NB4 (cell line): ENCODE data around the gene CBFA2T3.

Source experiments
- DNase-seq: peaks from one replicate; pipeline ENCODE4 v3.0.0; 2010; ENCODE audit warnings: low read depth
- H3K4me3 ChIP-seq: one replicate; pipeline ENCODE4 v1.5.1; 2011; ENCODE audit warnings: mild to moderate bottlenecking, low read depth, low read length, moderate library complexity
- MYC ChIP-seq: IDR thresholded peaks from 2 replicates; pipeline ENCODE4 v1.6.1; 2011; ENCODE audit warnings: low read depth, low read length
- POLR2A ChIP-seq: IDR thresholded peaks from 2 replicates; pipeline ENCODE4 v1.6.1; 2011; ENCODE audit warnings: mild to moderate bottlenecking; ENCODE audit not compliant: insufficient read length; ENCODE audit errors: extremely low read depth
- TF ChIP-seq, protein P1 (sequence below): IDR thresholded peaks from 2 replicates; pipeline ENCODE4 v1.6.1; 2011; ENCODE audit warnings: low read depth, low read length
- TF ChIP-seq, protein P2 (sequence below): IDR thresholded peaks from one replicate; pipeline ENCODE4 v1.5.1; 2012; ENCODE audit warnings: low read depth, low read length

Gene CBFA2T3

DNA sequence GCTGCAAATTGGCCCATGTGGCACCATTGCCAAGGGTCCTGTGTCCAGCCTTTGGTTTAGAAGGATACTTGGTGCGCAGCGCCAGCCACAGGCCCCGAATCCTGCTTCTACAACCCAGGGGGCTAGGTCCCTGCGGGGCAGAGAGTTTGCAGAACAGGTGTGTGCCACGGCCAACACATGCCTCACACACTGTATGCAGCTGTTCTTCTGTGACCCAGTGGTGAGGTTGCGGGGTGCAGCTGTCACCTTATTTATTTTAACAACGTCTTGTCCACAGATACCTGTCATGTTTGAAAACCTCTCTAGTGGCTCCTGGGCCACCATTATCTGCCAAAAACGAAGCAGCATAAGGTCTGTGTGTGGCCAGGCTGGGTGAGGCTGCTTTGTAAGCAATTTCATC is 11.6 kb downstream of the CBFA2T3 start:
- no peak for DNase-seq
- H3K4me3 ChIP-seq = no peak overlapping the region

DNA sequence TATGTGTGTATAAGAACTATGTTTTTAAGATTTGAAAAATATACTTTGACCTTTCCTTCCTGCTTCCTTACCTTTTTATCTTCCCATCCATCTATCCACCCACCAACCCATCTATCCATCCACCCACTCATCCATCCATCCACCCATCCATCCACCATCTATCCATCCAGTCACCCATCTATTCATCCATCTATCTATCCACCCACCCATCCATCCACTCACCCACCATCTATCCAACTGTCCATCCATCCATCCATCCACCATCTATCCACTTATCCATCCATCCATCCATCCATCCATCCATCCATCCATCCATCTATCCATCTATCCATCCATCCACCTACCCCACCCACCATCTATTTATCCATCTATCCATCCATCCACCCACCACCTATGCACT is 12.4 kb downstream of the CBFA2T3 start:
- TF ChIP-seq, protein P1, sequence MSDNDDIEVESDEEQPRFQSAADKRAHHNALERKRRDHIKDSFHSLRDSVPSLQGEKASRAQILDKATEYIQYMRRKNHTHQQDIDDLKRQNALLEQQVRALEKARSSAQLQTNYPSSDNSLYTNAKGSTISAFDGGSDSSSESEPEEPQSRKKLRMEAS = no peak
- TF ChIP-seq MYC = no peak
- no peak for TF ChIP-seq POLR2A
- TF ChIP-seq, protein P2, sequence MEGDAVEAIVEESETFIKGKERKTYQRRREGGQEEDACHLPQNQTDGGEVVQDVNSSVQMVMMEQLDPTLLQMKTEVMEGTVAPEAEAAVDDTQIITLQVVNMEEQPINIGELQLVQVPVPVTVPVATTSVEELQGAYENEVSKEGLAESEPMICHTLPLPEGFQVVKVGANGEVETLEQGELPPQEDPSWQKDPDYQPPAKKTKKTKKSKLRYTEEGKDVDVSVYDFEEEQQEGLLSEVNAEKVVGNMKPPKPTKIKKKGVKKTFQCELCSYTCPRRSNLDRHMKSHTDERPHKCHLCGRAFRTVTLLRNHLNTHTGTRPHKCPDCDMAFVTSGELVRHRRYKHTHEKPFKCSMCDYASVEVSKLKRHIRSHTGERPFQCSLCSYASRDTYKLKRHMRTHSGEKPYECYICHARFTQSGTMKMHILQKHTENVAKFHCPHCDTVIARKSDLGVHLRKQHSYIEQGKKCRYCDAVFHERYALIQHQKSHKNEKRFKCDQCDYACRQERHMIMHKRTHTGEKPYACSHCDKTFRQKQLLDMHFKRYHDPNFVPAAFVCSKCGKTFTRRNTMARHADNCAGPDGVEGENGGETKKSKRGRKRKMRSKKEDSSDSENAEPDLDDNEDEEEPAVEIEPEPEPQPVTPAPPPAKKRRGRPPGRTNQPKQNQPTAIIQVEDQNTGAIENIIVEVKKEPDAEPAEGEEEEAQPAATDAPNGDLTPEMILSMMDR = no peak
- no peak for DNase-seq
- no peak overlapping the region for H3K4me3 ChIP-seq

More for the DNA sequence above, 11.6 kb downstream of the CBFA2T3 start:
- TF ChIP-seq, protein P2 = no peak
- TF ChIP-seq MYC (no peak), POLR2A (no peak)
- TF ChIP-seq, protein P1 = no peak

DNA sequence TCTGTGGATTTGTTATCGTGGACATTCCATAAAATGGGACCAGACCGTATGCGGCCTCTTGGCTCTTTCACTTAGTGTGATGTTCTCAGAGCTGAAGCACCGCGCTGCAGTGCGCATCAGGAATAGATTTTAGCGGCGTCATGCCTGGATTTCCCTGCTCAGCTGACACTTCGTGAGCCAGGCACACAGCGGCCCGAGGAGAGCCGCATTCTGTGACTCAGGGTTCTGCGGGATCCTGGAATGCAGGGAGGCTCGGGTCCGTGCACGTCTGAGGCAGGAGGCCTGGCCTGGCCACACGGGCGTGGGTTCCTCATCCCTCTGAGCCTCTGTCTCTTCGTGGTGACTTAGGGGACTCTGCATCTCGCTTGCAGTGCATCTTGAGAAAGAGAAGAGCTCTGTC is 13.4 kb downstream of the CBFA2T3 start:
- TF ChIP-seq, protein P1 = no peak
- no peak for TF ChIP-seq POLR2A
- TF ChIP-seq, protein P2 = no peak
- TF ChIP-seq MYC = no peak
- no peak for DNase-seq
- no peak overlapping the region for H3K4me3 ChIP-seq

DNA sequence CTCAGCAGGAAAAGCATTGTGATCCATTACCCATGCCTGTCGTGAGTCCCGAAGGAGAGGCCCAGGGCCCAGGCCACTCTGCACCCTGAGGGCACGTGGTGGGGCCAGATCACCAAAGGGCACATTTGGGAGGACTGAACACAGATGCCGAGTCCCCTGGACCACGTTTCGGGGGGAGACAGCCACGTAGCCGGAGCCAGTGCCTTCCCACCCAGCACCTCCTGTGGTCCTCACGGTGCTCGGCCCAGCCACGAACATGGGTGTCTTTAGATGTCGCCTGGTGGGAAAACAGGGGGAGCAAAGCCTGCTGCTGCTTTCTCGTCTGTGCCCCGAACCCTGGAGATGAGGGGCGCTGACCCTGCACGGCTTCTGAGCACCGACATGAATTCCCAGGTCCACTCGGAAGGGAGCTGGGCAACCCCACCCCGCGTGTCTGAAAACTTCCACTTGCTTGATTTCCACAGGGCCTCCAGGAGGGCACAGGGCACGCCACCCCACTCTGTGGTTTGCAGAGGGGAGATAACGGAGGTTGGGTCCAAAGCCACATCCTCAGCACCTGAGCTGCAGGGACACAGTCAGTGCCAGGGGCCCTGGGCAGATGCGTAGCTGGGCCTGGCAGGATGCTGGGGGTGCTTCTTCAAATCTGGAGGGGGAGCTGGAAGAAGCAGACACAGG is 14.4 kb downstream of the CBFA2T3 start:
- no peak overlapping the region for H3K4me3 ChIP-seq
- TF ChIP-seq, protein P2 = no peak
- TF ChIP-seq, protein P1 = no peak
- TF ChIP-seq MYC (no peak), POLR2A (no peak)
- no peak for DNase-seq

DNA sequence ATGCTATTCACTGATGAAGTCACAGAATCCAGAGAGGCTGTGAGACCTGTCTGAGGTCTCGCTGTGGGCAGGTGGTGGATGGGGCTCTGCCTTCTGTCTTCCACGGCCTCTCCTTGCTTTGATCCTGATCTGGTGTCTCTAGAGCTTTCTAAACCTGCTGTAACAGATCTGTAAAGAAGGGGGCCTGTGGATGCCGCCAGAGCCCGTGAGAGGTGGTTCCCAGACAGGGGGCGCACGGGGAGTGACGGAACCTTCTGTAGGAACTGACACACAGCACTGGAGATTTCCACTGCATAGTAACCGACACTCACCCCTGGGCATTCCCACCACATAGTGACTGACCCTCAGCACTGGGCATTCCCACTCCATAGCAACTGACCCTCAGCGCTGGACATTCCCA is 16.0 kb downstream of the CBFA2T3 start:
- no peak for DNase-seq
- no peak overlapping the region for H3K4me3 ChIP-seq
- TF ChIP-seq POLR2A (no peak), MYC (no peak)
- TF ChIP-seq, protein P2 = no peak
- TF ChIP-seq, protein P1 = no peak
